A549 treated with AZD9567 at 1 μM for 4 hours (cell line): ENCODE data around the gene RAPGEFL1. TPM values are rescaled to one million over a fixed set of nuclear protein-coding genes. Genes with fewer than 3 reads are reported as not detected.

Source experiments
- total RNA-seq: library from RNA; stranded (reverse); fragments of 200-300 nt; extraction: Qiagen RNA extraction; gene quantifications from 5 replicates; pipeline ENCODE4 v1.2.3, GENCODE V29; 2022; ENCODE audit not compliant: insufficient read depth

Gene RAPGEFL1, protein sequence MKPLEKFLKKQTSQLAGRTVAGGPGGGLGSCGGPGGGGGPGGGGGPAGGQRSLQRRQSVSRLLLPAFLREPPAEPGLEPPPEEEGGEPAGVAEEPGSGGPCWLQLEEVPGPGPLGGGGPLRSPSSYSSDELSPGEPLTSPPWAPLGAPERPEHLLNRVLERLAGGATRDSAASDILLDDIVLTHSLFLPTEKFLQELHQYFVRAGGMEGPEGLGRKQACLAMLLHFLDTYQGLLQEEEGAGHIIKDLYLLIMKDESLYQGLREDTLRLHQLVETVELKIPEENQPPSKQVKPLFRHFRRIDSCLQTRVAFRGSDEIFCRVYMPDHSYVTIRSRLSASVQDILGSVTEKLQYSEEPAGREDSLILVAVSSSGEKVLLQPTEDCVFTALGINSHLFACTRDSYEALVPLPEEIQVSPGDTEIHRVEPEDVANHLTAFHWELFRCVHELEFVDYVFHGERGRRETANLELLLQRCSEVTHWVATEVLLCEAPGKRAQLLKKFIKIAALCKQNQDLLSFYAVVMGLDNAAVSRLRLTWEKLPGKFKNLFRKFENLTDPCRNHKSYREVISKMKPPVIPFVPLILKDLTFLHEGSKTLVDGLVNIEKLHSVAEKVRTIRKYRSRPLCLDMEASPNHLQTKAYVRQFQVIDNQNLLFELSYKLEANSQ
- 3.7 to 4.6 TPM (median 3.7 TPM) in 5 replicates for total RNA-seq

DNA sequence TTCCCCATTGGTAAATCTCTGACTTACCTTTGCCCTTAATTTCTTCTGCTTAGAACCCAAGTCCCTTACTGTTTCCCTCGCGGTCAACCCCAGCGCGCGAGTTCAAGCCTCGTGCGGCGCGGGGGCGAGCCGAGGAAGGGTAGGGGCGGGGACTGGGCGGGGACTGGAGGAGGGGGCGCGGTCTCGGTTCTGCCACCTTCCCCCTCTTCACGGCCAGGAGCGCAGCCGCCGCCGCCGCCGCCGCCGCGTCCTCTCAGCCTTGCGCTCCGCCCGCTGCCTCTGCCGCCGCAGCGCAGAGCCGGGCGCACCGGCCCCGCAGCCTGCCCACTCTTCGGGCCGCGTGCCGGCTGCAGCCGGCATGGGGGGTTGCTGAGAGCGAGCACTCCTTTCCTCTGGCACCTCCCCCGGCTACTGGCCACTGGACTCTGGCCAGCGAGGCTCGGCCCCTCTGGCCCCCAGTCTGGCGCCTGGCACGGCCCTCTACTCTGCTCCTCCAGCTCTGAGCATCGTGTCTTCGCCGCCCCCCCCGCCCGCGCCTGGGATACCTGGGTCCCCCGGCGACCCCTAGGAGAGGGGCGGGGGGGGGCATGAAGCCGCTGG is at the start of gene RAPGEFL1:
Gene RAPGEFL1, plus strand, starts transcription at position 196 of the 600 bp plus-strand sequence. Its CDS starts 392 bp downstream, at position 588.

DNA sequence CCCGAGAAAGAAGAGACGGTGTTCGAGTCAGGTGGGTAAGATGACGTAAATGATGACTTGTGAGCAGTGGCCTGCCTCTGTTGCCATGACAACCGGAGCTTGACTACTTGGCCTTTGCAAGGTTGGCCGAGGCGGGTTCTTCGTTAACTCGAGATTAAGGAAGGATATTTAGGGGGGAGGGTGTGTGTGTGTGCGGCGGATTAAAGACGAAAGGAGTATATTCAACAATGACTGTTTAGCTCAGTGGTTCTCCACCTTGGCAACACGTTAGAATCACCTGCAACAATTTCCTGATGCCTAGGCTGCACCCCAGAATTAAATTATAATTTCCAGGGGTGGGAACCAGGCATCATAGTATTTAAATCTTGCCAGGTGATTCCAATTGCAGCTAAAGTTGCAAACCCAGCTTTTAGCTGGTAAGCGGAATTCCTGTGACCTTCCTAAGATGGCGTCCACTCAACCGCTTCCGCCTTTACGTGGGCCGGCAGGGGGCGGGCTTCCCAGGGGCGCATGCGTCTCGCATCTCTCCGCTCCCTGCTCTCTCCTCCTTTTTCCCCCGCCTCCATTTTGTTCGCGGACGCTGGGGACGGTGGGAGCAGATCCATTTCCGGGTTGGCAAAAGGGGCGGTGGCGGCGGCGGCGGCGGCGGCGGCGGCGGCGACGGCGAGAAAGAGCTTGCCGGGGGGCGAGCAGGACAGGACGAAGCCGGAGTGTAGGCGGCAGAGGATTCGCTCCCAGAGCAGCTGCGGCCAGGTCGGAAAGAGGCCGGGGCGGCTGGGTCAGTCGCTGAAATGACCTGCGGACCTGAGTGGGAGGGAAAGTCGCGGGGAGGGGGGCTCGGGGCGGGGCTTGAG is 41.7 kb downstream of the RAPGEFL1 start, which contains the start of gene WIPF2:
Gene WIPF2, plus strand, starts transcription at position 565 of the 854 bp plus-strand sequence. CDS start 37,156 bp downstream, outside the sequence.

Other genes with a start within 250 kb of the RAPGEFL1 start
- 34.4 to 45.1 TPM (median 43.1 TPM) in 5 replicates for gene ORMDL3, start 249.9 kb upstream of the RAPGEFL1 start, total RNA-seq
- not detected in 5 replicates for gene LRRC3C, start 249.7 kb upstream of the RAPGEFL1 start, total RNA-seq
- not detected in 5 replicates for gene GSDMA, start 214.5 kb upstream of the RAPGEFL1 start, total RNA-seq
- gene PSMD3, start 196.7 kb upstream of the RAPGEFL1 start, total RNA-seq, result 170 to 185 TPM (median 176 TPM) in 5 replicates
- gene CSF3, start 162.0 kb upstream of the RAPGEFL1 start, total RNA-seq, result 0.26 to 0.56 TPM (median 0.43 TPM) in 4 of 5 replicates, not detected in the other
- 47.9 to 56.6 TPM (median 52.6 TPM) in 5 replicates for gene MED24, start 123.1 kb upstream of the RAPGEFL1 start, total RNA-seq
- 16.7 to 23.1 TPM (median 21.9 TPM) in 5 replicates for gene THRA, start 114.5 kb upstream of the RAPGEFL1 start, total RNA-seq
- gene NR1D1, start 76.9 kb upstream of the RAPGEFL1 start, total RNA-seq, result 7.6 to 10.0 TPM (median 8.9 TPM) in 5 replicates
- 51.6 to 59.8 TPM (median 59.0 TPM) in 5 replicates for gene MSL1, start 55.5 kb upstream of the RAPGEFL1 start, total RNA-seq
- 47.1 to 48.2 TPM (median 47.7 TPM) in 5 replicates for gene CASC3, start 36.9 kb upstream of the RAPGEFL1 start, total RNA-seq
- 18.6 to 22.4 TPM (median 21.0 TPM) in 5 replicates for gene WIPF2, start 41.8 kb downstream of the RAPGEFL1 start, total RNA-seq
- gene CDC6, start 110.4 kb downstream of the RAPGEFL1 start, total RNA-seq, result 55.2 to 75.3 TPM (median 58.9 TPM) in 5 replicates
- 29.9 to 43.0 TPM (median 34.9 TPM) in 5 replicates for gene RARA, start 131.7 kb downstream of the RAPGEFL1 start, total RNA-seq
- 0.81 to 1.2 TPM (median 0.92 TPM) in 4 of 5 replicates, not detected in the other for gene GJD3, start 187.3 kb downstream of the RAPGEFL1 start, total RNA-seq
- 181 to 244 TPM (median 224 TPM) in 5 replicates for gene TOP2A, start 240.4 kb downstream of the RAPGEFL1 start, total RNA-seq